GDM1 (cell line): Measurements from ENCODE around the gene ANKRD40.
"Not testable (repeated sequence)": the region's sequence is repeated elsewhere in the genome, so short reads cannot be mapped to it uniquely, and the experiment has no call there.

Experiments used
- DNase-seq: peaks from one replicate; lab custom pipeline; 2025; lab: John Stamatoyannopoulos, UW

Gene ANKRD40

GRCh38 chr17:50686494-50687199 lies 21.1 kb downstream of the ANKRD40 start:
- DNase-seq: no peak

GRCh38 chr17:50685691-50686493 lies 21.8 kb downstream of the ANKRD40 start:
- no peak for DNase-seq

DNA sequence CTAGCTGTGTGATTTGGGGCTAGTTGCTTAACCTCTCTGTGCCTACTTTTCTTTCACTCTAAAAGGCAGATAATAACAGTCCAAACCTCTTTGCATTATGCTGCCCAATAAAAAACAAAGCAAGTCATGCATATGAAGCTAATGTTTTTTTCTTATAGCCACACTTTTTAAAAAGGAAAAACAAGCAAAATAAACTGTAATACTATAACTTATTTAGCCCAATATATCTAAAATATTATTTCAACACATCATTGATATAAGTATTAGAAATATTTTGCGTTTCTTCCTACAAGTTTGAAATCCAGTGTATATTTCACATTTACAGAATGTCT lies 22.4 kb downstream of the ANKRD40 start:
- no peak for DNase-seq

DNA sequence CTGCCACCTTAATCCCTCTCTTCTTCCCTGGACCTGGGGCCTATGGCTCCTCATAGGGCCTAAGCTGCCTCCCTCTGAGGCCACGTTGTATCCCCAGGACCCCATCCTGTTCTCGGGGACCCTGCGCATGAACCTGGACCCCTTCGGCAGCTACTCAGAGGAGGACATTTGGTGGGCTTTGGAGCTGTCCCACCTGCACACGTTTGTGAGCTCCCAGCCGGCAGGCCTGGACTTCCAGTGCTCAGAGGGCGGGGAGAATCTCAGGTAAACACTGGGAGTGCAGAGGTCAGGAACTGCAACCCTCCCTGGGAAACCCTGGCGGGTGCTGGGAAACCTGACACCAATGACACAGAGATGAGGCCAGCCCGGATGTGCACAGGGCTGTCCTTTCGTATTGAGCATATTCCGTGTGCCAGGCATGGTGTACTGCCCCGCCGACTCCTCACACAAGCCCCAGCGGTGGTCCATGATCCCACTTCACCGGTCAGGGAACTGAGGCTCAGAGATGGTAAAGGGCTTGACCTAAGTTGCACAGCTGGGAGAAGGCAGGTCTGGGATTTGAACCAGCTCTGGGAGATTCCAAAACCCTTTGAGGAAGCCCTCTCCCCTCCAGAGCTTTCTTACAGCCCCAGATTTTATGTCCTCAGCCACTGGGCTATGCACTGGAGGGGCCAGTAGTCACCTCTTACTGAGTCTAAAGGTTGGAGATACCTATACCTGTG lies 22.9 kb downstream of the ANKRD40 start:
- DNase-seq: no peak

GRCh38 chr17:50684288-50684611 lies 23.5 kb downstream of the ANKRD40 start:
- no peak for DNase-seq

DNA sequence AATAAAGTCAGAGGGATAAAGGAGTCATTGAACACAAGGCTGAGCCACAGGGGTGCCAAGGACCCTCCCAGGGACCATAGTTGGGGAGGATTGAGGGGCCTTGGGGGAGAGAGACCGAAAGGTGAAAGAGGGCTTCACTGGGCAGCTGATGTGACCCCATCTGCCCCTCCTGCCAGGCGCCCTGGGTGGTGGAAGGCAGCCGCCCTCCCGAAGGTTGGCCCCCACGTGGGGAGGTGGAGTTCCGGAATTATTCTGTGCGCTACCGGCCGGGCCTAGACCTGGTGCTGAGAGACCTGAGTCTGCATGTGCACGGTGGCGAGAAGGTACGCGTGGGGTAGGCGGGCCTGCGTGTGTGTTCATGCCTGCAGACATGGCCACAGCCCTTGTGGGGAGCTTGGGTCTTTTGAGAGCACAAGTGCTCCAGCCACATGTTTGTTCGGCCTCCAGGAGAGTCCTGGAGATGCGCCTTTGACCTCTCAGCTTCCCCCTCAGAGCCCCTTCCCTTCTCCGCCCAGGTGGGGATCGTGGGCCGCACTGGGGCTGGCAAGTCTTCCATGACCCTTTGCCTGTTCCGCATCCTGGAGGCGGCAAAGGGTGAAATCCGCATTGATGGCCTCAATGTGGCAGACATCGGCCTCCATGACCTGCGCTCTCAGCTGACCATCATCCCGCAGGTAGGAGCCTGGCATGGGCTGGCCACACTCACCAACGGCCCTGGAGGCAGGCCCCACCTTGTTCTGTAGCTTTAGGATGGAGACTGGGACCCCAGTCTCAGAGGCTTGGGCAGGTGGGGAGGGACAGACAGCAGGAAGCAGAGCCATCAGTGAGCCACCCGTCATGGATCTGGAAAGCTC lies 24.1 kb downstream of the ANKRD40 start:
- no peak for DNase-seq

- no peak for DNase-seq
Measured at GRCh38 chr17:50682938-50683337, 24.8 kb downstream of the ANKRD40 start.

DNA sequence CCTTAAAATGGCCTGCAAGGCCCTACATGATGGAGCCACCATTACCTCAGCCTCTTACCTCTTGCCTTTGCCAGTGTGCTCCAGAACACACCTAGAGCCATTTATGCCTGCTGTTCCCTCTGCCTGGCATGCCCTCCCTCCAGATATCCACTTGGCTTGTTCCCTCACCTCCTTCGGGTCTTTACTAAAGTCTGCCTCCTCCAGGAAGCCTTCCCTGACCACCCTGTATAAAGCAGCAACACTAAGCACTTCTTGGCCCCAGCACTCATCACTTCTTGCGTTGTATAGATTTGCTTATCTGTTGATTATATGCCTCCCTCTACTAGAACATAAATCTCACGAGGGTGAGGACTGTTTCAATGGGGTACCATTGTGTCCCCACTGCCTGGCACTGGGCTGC lies 25.3 kb downstream of the ANKRD40 start:
- DNase-seq: no peak

GRCh38 chr17:50681263-50682200 lies 26.2 kb downstream of the ANKRD40 start:
- no peak for DNase-seq

GRCh38 chr17:50680543-50681262 lies 27.0 kb downstream of the ANKRD40 start:
- DNase-seq: not testable (repeated sequence)

- DNase-seq: no peak
Measured at GRCh38 chr17:50680126-50680525, 27.6 kb downstream of the ANKRD40 start.

DNA sequence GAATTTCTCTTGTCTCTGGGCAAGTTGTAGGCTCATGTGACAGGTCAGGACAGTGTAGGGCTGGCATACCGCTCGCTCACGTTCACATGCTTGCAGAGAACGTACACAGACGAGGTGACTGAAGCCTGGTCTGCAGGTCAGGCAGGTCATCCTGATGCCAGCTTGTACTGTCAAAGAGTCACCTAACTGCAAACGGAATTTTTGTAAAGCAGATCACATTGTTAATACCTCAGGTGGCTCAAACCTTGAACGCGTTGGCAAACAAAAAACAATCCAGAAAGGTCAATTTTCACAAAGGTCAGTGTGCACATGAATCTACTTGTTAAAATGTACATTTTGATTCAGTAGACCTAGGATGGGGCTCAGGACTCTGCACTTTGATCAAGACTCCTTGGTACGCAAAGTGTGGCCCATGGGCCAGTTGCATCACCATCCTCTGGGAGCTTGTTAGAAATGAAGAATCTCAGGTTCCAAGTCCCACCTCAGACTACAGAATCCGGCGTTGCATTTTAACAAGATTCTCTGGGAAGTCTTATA lies 28.6 kb downstream of the ANKRD40 start:
- no peak for DNase-seq

DNA sequence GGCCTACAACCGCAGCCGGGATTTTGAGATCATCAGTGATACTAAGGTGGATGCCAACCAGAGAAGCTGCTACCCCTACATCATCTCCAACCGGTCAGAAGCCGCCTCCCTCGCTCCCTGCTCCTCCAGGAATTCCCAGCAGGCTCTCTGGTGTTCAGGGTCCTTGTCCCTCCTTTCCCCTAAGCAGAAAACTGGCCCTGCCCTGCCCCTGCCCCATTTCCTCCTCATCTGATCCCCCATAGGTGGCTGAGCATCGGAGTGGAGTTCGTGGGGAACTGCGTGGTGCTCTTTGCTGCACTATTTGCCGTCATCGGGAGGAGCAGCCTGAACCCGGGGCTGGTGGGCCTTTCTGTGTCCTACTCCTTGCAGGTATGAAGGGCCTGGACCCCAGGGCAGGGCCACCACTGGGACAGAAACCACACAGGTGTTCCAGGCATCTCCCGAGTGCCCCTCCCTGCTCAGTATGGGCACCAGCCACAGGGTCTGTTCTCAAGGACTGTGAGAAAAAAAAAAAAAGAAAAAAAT lies 29.8 kb downstream of the ANKRD40 start:
- no peak for DNase-seq

GRCh38 chr17:50676065-50676975 lies 31.4 kb downstream of the ANKRD40 start:
- DNase-seq: no peak

- DNase-seq: no peak
Measured at GRCh38 chr17:50675627-50676026, 32.1 kb downstream of the ANKRD40 start.

GRCh38 chr17:50675190-50675589 lies 32.5 kb downstream of the ANKRD40 start:
- no peak for DNase-seq

DNA sequence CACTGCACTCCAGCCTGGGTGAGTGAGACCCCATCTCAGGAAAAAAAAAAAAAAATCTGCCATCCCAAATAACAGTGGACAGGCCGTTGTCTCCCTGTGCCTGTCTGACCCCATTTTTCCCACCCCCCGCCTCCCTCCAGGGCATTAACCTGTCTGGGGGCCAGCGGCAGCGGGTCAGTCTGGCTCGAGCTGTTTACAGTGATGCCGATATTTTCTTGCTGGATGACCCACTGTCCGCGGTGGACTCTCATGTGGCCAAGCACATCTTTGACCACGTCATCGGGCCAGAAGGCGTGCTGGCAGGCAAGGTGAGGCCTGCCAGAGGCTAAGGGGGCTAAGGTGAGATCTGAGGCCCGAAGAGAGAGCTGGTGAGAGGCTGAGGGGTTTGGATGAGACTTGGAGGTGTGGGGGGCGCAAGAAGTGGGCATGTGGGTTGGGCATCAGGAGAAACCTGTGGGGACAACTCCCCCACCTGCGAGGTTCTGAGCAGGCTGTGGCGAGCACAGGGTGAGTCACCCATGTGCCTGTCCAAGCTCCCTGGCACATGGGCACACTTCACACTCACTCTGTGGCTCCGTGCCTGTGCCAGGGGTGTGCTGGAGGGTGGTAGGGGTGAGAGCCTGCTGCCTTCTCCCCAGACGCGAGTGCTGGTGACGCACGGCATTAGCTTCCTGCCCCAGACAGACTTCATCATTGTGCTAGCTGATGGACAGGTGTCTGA lies 34.7 kb downstream of the ANKRD40 start:
- no peak for DNase-seq

DNA sequence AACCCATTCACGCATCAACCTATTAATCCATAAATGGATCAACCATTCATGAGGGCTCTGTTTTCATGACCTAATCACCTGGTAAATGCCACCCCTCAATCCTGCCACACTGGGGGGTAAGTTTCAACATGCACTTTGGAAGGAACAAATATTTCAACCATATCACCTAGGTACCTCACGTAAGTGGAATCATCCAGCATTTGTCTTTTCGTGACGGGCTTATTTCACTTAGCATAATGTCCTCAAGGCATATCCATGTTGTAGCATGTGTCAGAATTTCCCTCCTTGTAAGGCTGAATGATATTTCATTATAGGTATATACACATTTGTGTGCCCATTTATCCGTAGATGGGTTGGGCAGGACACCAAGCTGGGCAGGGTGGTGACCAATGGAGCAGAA lies 35.6 kb downstream of the ANKRD40 start:
- DNase-seq: no peak
